Suprapubic skin (tissue), 4 donors: ENCODE data around the gene LCNL1. TPM values are rescaled to one million over a fixed set of nuclear protein-coding genes. Genes with fewer than 3 reads are reported as not detected.

Source experiments
- DNase-seq, 2 donors: peaks; one replicate each; pipeline ENCODE4 v3.0.0-alpha.2; 2019; ENCODE audit warnings: low spot score in 2 of 2
- H3K27ac ChIP-seq: fragments of 200-600 bp; sonication (generic); one replicate; pipeline ENCODE4 v1.5.1; 2019
- H3K27me3 ChIP-seq: fragments of 200-600 bp; sonication (generic); one replicate; pipeline ENCODE4 v1.5.1; 2019
- H3K36me3 ChIP-seq: fragments of 200-600 bp; sonication (generic); one replicate; pipeline ENCODE4 v1.5.1; 2019
- H3K4me1 ChIP-seq: fragments of 200-600 bp; sonication (generic); one replicate; pipeline ENCODE4 v1.5.1; 2019
- H3K4me3 ChIP-seq: fragments of 200-600 bp; sonication (generic); one replicate; pipeline ENCODE4 v1.5.1; 2019; ENCODE audit warnings: mild to moderate bottlenecking
- H3K9me3 ChIP-seq: fragments of 200-600 bp; sonication (generic); one replicate; pipeline ENCODE4 v1.5.1; 2019
- EP300 ChIP-seq: sonication (generic); formaldehyde crosslinking; IDR thresholded peaks from one replicate; pipeline ENCODE4 v1.6.1; 2017; ENCODE audit warnings: antibody characterized with exemption
- POLR2A ChIP-seq, 2 donors: fragments of 450-650 bp; IDR thresholded peaks; one replicate each; pipeline ENCODE4 v1.6.1; 2017; ENCODE audit warnings: antibody characterized with exemption in 2 of 2, mild to moderate bottlenecking in 2 of 2, moderate library complexity in 2 of 2
- POLR2AphosphoS5 ChIP-seq, 3 donors: sonication (generic); formaldehyde crosslinking; IDR thresholded peaks; one replicate each; pipeline ENCODE4 v1.6.1; 2017; ENCODE audit warnings: antibody characterized with exemption in 3 of 3
- WGBS: methylation state at CpG from one replicate; pipeline ENCODE4 v1.1.5; 2018; 5-methylcytosine and 5-hydroxymethylcytosine counted together
- total RNA-seq, 4 donors: library from RNA; depleted of rRNA; stranded (reverse); fragments of >200 nt; gene quantifications; one replicate each; pipeline ENCODE4 v1.1.0, GENCODE V29; 2016
- TF ChIP-seq, protein P1 (sequence below), 2 donors: fragments of 200-600 bp in 1 of 2; fragments of 450-650 bp in 1 of 2; sonication (generic) in 1 of 2; IDR thresholded peaks; one replicate each; pipeline ENCODE4 v1.5.1; 2016 to 2019; ENCODE audit warnings: antibody characterized with exemption in 2 of 2, mild to moderate bottlenecking in 1 of 2, moderate library complexity in 1 of 2

LCNL1 gene
- total RNA-seq, 4 donors from 2014 or later = 0.18 to 0.40 TPM; not detected in 2

DNA sequence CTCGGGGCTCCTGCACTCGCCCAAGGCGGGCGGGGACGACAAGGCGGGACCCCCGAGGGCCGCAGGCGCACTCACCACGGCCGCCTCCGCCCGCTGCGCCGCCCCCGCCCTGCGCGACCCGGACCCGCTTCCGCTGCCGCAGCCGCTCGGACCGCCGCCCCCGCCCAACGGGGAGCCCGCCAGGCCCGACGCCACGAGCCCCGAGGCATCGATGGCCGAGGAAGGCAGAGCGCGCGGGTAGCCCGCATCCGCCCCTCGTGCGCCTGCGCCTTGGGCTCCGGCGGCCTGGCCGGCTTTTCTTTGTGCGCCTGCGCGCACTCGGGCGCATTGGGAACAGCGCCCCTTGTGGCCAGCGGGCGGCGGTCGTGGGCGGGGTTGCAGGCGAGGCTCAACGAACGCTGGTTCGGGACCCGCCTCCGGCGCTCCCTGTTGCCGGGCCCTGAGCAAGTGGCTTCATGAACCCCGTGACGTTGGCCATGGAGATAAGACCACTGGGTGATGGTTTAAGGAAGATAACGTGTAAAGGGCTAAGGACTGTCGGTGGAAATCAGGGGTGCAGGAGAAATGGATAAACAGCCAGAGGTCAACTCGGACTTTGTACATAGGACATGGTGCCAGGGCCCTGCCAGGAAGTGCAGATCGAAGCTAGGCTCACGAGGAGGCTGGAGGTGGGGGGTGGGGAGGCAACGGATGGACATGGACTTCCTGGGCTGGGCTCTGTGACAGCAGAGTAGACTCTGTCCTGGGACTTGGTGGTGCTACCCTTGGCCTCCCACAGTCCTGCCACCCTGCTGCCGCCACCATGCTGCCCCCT is 38.1 kb upstream of the LCNL1 start, which contains the start of the genes C8G and FBXW5:
Gene C8G (plus strand): TSS at position 725 of the 814 bp plus-strand sequence. CDS start 78 bp downstream, at position 803.
Gene FBXW5 (minus strand): TSS at position 220 of the 814 bp plus-strand sequence. CDS start 655 bp downstream, outside the sequence.
- Histone ChIP-seq H3K4me3 (peak within 1 kb of the TSS; percentile 83), H3K27ac (peak within 1 kb of the TSS; percentile 86), H3K36me3 (peaks cover 33% of the 10 kb centered on the region), H3K9me3 (no peaks in the 10 kb centered on the region), H3K27me3 (no peaks in the 10 kb centered on the region), H3K4me1 (peaks cover 41% of the 10 kb centered on the region)
- peak in 1 of 2 donors; percentile 56 for TF ChIP-seq POLR2A (IDR thresholded peaks at IDR 0.05)
- peak in 1 of 3 donors; percentile 23 for TF ChIP-seq POLR2AphosphoS5 (IDR thresholded peaks at IDR 0.05)
- TF ChIP-seq, protein P1, sequence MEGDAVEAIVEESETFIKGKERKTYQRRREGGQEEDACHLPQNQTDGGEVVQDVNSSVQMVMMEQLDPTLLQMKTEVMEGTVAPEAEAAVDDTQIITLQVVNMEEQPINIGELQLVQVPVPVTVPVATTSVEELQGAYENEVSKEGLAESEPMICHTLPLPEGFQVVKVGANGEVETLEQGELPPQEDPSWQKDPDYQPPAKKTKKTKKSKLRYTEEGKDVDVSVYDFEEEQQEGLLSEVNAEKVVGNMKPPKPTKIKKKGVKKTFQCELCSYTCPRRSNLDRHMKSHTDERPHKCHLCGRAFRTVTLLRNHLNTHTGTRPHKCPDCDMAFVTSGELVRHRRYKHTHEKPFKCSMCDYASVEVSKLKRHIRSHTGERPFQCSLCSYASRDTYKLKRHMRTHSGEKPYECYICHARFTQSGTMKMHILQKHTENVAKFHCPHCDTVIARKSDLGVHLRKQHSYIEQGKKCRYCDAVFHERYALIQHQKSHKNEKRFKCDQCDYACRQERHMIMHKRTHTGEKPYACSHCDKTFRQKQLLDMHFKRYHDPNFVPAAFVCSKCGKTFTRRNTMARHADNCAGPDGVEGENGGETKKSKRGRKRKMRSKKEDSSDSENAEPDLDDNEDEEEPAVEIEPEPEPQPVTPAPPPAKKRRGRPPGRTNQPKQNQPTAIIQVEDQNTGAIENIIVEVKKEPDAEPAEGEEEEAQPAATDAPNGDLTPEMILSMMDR (IDR thresholded peaks at IDR 0.05) = peak; percentile 97 to 100
- TF ChIP-seq EP300 = no peak
- WGBS = 20% methylated on average over 12 of the region's 74 CpGs
- peak; percentile 95 for DNase-seq

DNA sequence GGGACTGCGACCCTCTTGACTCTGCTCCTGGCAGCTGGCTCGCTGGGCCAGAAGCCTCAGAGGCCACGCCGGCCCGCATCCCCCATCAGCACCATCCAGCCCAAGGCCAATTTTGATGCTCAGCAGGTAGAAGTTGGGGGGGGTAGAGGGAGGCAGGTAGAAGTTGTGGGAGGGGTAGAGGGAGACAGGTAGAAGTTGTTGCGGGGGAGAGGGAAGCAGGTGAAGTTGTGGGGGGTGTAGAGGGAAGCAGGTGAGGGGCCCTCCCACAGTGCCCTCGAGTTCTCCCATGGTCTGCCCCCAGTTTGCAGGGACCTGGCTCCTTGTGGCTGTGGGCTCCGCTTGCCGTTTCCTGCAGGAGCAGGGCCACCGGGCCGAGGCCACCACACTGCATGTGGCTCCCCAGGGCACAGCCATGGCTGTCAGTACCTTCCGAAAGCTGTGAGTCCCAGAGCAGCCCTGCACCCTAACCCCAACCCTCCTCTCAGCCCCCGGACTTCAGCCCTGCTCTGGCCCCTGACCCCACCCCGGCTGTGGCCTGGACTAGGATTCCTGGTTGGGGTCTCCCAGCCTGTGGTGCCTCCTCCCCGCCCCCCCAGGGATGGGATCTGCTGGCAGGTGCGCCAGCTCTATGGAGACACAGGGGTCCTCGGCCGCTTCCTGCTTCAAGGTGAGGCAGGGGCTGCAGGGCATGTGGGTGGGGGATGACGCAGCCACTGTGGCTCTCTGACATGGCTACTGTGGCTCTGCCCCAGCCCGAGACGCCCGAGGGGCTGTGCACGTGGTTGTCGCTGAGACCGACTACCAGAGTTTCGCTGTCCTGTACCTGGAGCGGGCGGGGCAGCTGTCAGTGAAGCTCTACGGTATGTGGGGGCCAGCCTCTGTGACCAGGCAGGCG is 37.2 kb upstream of the LCNL1 start:
- TF ChIP-seq EP300 (no peak), POLR2AphosphoS5 (IDR thresholded peaks at IDR 0.05) (no peak), POLR2A (IDR thresholded peaks at IDR 0.05) (no peak)
- TF ChIP-seq, protein P1 (IDR thresholded peaks at IDR 0.05) = no peak
- 79% methylated on average over 17 of the region's 30 CpGs for WGBS
- no peak overlapping the region for H3K27ac ChIP-seq
- no peaks in the 10 kb centered on the region for H3K9me3 ChIP-seq
- DNase-seq = peak in 1 of 2 donors; percentile 68
- peaks cover 48% of the 10 kb centered on the region for H3K4me1 ChIP-seq
- H3K27me3 ChIP-seq = no peaks in the 10 kb centered on the region
- H3K4me3 ChIP-seq = no peak overlapping the region
- H3K36me3 ChIP-seq = peaks cover 25% of the 10 kb centered on the region

GRCh38 chr9:136946228-136947027 is 36.4 kb upstream of the LCNL1 start:
- no peak for DNase-seq
- H3K27ac ChIP-seq = no peak overlapping the region
- TF ChIP-seq POLR2AphosphoS5 (IDR thresholded peaks at IDR 0.05) (no peak), EP300 (no peak), POLR2A (IDR thresholded peaks at IDR 0.05) (no peak)
- TF ChIP-seq, protein P1 (IDR thresholded peaks at IDR 0.05) = no peak
- H3K4me3 ChIP-seq = no peak overlapping the region
- no peaks in the 10 kb centered on the region for H3K9me3 ChIP-seq
- no peaks in the 10 kb centered on the region for H3K27me3 ChIP-seq
- 85% methylated on average over 15 of the region's 27 CpGs for WGBS
- peaks cover 49% of the 10 kb centered on the region for H3K4me1 ChIP-seq
- H3K36me3 ChIP-seq = peaks cover 16% of the 10 kb centered on the region

- TF ChIP-seq EP300 = no peak
- TF ChIP-seq POLR2A (IDR thresholded peaks at IDR 0.05) = no peak
- TF ChIP-seq POLR2AphosphoS5 (IDR thresholded peaks at IDR 0.05) = no peak
- TF ChIP-seq, protein P1 (IDR thresholded peaks at IDR 0.05) = no peak
- Histone ChIP-seq H3K4me3 (no peak overlapping the region), H3K9me3 (no peaks in the 10 kb centered on the region), H3K4me1 (peaks cover 47% of the 10 kb centered on the region), H3K27me3 (no peaks in the 10 kb centered on the region), H3K27ac (no peak overlapping the region), H3K36me3 (peaks cover 8% of the 10 kb centered on the region)
- 68% methylated on average over 17 of the region's 26 CpGs for whole genome bisulfite sequencing
- no peak for DNase-seq
Measured at GRCh38 chr9:136947028-136947891, 35.5 kb upstream of the LCNL1 start.
